DOHH2 (cell line): ENCODE measurements around the gene FRMD3.

Source experiments
- CTCF ChIP-seq: fragments of 200-600 bp; sonication (generic); IDR thresholded peaks from one replicate; pipeline ENCODE4 v1.5.1; 2014; ENCODE audit warnings: antibody characterized with exemption, mild to moderate bottlenecking, low read depth, low read length; ENCODE audit not compliant: poor library complexity, severe bottlenecking
- EZH2phosphoT487 ChIP-seq: fragments of 200-600 bp; sonication (generic); IDR thresholded peaks from 2 replicates; pipeline ENCODE4 v1.6.1; 2017; ENCODE audit warnings: borderline replicate concordance, mild to moderate bottlenecking, antibody characterized with exemption, low read length, moderate library complexity, mixed read lengths

- TF ChIP-seq CTCF: no peak
- no peak for TF ChIP-seq EZH2phosphoT487
Measured at GRCh38 chr9:83266331-83266665, 271.9 kb downstream of the FRMD3 start.
